Measurements from ENCODE around the gene TMEM54. TPM values are rescaled to one million over a fixed set of nuclear protein-coding genes. Genes with fewer than 3 reads are reported as not detected.

The TMEM54 gene
- total and polyA plus RNA-seq, 9 of the 15 experiments (the other 6 are each of a cell fraction or from before 2014, with no cell fraction given): 1.00 to 16.2 (median 8.2) TPM

GRCh38 chr1:32899586-32900296 lies 1.4 kb downstream of the TMEM54 start:
- CTCF ChIA-PET (ENCODE audit: low intra/inter-chr PET ratio): no interaction called here
- BruUV-seq (replicated peaks): no TSS peak
- FAIRE-seq (no peak), ATAC-seq (no peak), DNase-seq (ENCODE audit: extremely low read depth in 1 of 4, low spot score in 3 of 4) (no peak)
- TF ChIP-seq, protein P1, sequence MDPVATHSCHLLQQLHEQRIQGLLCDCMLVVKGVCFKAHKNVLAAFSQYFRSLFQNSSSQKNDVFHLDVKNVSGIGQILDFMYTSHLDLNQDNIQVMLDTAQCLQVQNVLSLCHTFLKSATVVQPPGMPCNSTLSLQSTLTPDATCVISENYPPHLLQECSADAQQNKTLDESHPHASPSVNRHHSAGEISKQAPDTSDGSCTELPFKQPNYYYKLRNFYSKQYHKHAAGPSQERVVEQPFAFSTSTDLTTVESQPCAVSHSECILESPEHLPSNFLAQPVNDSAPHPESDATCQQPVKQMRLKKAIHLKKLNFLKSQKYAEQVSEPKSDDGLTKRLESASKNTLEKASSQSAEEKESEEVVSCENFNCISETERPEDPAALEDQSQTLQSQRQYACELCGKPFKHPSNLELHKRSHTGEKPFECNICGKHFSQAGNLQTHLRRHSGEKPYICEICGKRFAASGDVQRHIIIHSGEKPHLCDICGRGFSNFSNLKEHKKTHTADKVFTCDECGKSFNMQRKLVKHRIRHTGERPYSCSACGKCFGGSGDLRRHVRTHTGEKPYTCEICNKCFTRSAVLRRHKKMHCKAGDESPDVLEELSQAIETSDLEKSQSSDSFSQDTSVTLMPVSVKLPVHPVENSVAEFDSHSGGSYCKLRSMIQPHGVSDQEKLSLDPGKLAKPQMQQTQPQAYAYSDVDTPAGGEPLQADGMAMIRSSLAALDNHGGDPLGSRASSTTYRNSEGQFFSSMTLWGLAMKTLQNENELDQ (CRISPR knock-in tag; IDR thresholded peaks at IDR 0.05; ENCODE audit: borderline replicate concordance): 0 out of 2 replicates have a peak, but pooled peaks have one; percentile 19
- no peak for TF ChIP-seq PHF8 (IDR thresholded peaks at IDR 0.05; ENCODE audit: borderline replicate concordance, low read length)
- in situ Hi-C loops (cut with MboI): loop anchor here (25.0 kb wide), 1 partner anchor 713 kb away; no protein-coding TSS in a partner anchor
- H3K9me1 ChIP-seq (ENCODE audit: control insufficient read depth, insufficient read depth, low read length): no peaks in the 10 kb centered on the region
- no peaks in the 10 kb centered on the region for H3K36me3 ChIP-seq (ENCODE audit: control insufficient read depth, insufficient read depth, low read length)
- H3K4me2 ChIP-seq (ENCODE audit: insufficient read depth, low read length): no peak overlapping the region
- H3K9me3 ChIP-seq (replicated peaks; ENCODE audit: control insufficient read depth, insufficient read depth, low read depth, low read length): no peaks in the 10 kb centered on the region
- peaks cover 23% of the 10 kb centered on the region for H4K20me1 ChIP-seq (replicated peaks; ENCODE audit: control insufficient read depth, insufficient read depth, low read length)
- intact Hi-C loops (cut with micrococcal nuclease): no loop called here
- H3K4me3 ChIP-seq: no peak overlapping the region
- WGBS (ENCODE audit: insufficient coverage, low coverage, missing lambda C conversion rate): 8% methylated on average over 7 of the region's 7 CpGs
- POLR2A ChIA-PET: interaction anchor here (0.5 to 1.1 kb wide), 3 partner anchors 24 to 147 kb away, joined by 3 to 4 read pairs (median 4); no protein-coding TSS in a partner anchor
- peaks cover 9 to 74% of the 10 kb centered on the region in 2 experiments for H3K27me3 ChIP-seq (ENCODE audit: control insufficient read depth in 2 of 2, insufficient read depth in 2 of 2, low read length in 2 of 2)
- no peak overlapping the region for H3K27ac ChIP-seq (ENCODE audit: extremely low read depth, low read depth, low read length)
- no peak overlapping the region for H3K9ac ChIP-seq (ENCODE audit: insufficient read depth in 1 of 2, low read depth in 2 of 2, low read length in 2 of 2)
- no peaks in the 10 kb centered on the region for H3K79me2 ChIP-seq (ENCODE audit: control insufficient read depth, insufficient read depth, low read length)
- no peak overlapping the region for H2AFZ ChIP-seq (ENCODE audit: low read depth, low read length)
- H3K4me1 ChIP-seq (replicated peaks in 1 of 2; ENCODE audit: control insufficient read depth in 2 of 2, insufficient read depth in 2 of 2, low read length in 2 of 2): peaks cover 6 to 15% of the 10 kb centered on the region in 2 experiments; a peak in 4 of 5 replicates

Data from K562 (cell line).